H1 (cell line): ENCODE data around the gene POU6F2. TPM values are rescaled to one million over a fixed set of nuclear protein-coding genes. Genes with fewer than 3 reads are reported as not detected.

Source experiments
- CTCF ChIA-PET: fragments of 300-600 bp; sonication (Branson Sonifier 250); formaldehyde crosslinking; loops from one replicate; lab custom pipeline; 2021; ENCODE audit not compliant: partially characterized antibody; lab: Charles Lee
- POLR2A ChIA-PET: fragments of 300-600 bp; sonication (Branson Sonifier 250); formaldehyde crosslinking; loops from one replicate; lab custom pipeline; 2021; ENCODE audit warnings: inconsistent platforms; ENCODE audit not compliant: partially characterized antibody; lab: Charles Lee
- DNase-seq, 2 experiments: peaks; one replicate each; pipeline versions ENCODE4 v3.0.0 to v3.0.0-alpha.2; 2010 to 2022; ENCODE audit warnings: low spot score in 2 of 2, low read depth in 1 of 2, mixed read lengths in 1 of 2
- FAIRE-seq: peaks from 2 replicates; lab custom pipeline; 2011; peaks lifted over from hg19 to GRCh38; lab: Jason Lieb, UNC
- H2AFZ ChIP-seq: 2 replicates; pipeline ENCODE4 v1.8.1; 2012; ENCODE audit warnings: low read length, inconsistent platforms
- H2AK5ac ChIP-seq: 2 replicates; pipeline ENCODE4 v1.6.1; 2013; ENCODE audit warnings: low read depth, low read length
- H2BK120ac ChIP-seq: replicated peaks from 2 replicates; pipeline ENCODE3; 2013; ENCODE audit warnings: low read depth, low read length, inconsistent platforms
- H2BK12ac ChIP-seq: 2 replicates; pipeline ENCODE4 v1.6.1; 2013; ENCODE audit warnings: low read depth, low read length
- H2BK15ac ChIP-seq: 2 replicates; pipeline ENCODE4 v1.6.1; 2013; ENCODE audit warnings: low read length
- H2BK20ac ChIP-seq: 2 replicates; pipeline ENCODE4 v1.6.1; 2013; ENCODE audit warnings: low read length
- H2BK5ac ChIP-seq: 2 replicates; pipeline ENCODE4 v1.6.1; 2013; ENCODE audit warnings: low read depth, low read length
- H3K14ac ChIP-seq: 2 replicates; pipeline ENCODE4 v1.6.1; 2013; ENCODE audit warnings: inconsistent platforms; ENCODE audit not compliant: insufficient read length
- H3K18ac ChIP-seq: 2 replicates; pipeline ENCODE4 v1.6.1; 2013; ENCODE audit warnings: low read length; ENCODE audit errors: extremely low read depth
- H3K23ac ChIP-seq: 2 replicates; pipeline ENCODE4 v1.6.1; 2013; ENCODE audit warnings: inconsistent platforms; ENCODE audit not compliant: insufficient read length
- H3K23me2 ChIP-seq: 2 replicates; pipeline ENCODE4 v1.6.1; 2013; ENCODE audit warnings: low read depth, low read length
- H3K27ac ChIP-seq: 2 replicates; pipeline ENCODE4 v1.6.1; 2011; ENCODE audit warnings: low read depth, low read length, inconsistent platforms
- H3K27me3 ChIP-seq, 4 experiments: replicated peaks in 1 of 4; 1 replicate in 1 of 4; 2 replicates in 3 of 4; pipeline versions ENCODE4 v1.6.1 to v1.8.1; 2011 to 2013; ENCODE audit warnings: low read length in 3 of 4, mild to moderate bottlenecking in 3 of 4, inconsistent platforms in 2 of 4, mixed read lengths in 2 of 4, moderate library complexity in 1 of 4; ENCODE audit not compliant: control insufficient read depth in 3 of 4, insufficient read depth in 3 of 4; ENCODE audit errors: extremely low read depth in 1 of 4
- H3K36me3 ChIP-seq, 4 experiments: 2 replicates each; pipeline versions ENCODE4 v1.6.1 to v1.8.1; 2011 to 2013; ENCODE audit warnings: mild to moderate bottlenecking in 4 of 4, low read length in 3 of 4, moderate library complexity in 2 of 4, control low read depth in 1 of 4, inconsistent platforms in 1 of 4; ENCODE audit not compliant: insufficient read depth in 4 of 4, control insufficient read depth in 2 of 4
- H3K4ac ChIP-seq: replicated peaks from 2 replicates; pipeline ENCODE3; 2013; ENCODE audit warnings: low read length, low read depth, mixed read lengths, inconsistent platforms; ENCODE audit not compliant: insufficient read length
- H3K4me1 ChIP-seq, 4 experiments: replicated peaks in 1 of 4; 1 replicate in 1 of 4; 2 replicates in 3 of 4; pipeline versions ENCODE4 v1.6.1 to v1.8.1; 2011 to 2013; ENCODE audit warnings: low read length in 3 of 4, inconsistent platforms in 2 of 4, mixed read lengths in 1 of 4; ENCODE audit not compliant: insufficient read depth in 4 of 4, control insufficient read depth in 3 of 4
- H3K4me2 ChIP-seq, 2 experiments: 2 replicates each; pipeline versions ENCODE4 v1.6.1 to v1.8.1; 2011 to 2013; ENCODE audit warnings: low read depth in 2 of 2, low read length in 2 of 2, control low read depth in 1 of 2, inconsistent platforms in 1 of 2, mild to moderate bottlenecking in 1 of 2; ENCODE audit not compliant: insufficient read depth in 1 of 2
- H3K4me3 ChIP-seq, 4 experiments: fragments of 200-600, 300-600 bp in 1 of 4; sonication (generic), shearing (Covaris generic), sonication (Bioruptor Twin) in 1 of 4; 2 replicates each; pipeline versions ENCODE4 v1.5.1 to v1.8.1; 2011 to 2016; ENCODE audit warnings: low read length in 4 of 4, low read depth in 3 of 4, control low read depth in 2 of 4, inconsistent platforms in 2 of 4, mild to moderate bottlenecking in 2 of 4, mixed read lengths in 1 of 4, moderate library complexity in 1 of 4; ENCODE audit not compliant: insufficient read depth in 2 of 4; ENCODE audit errors: extremely low read depth in 1 of 4
- H3K56ac ChIP-seq: replicated peaks from 2 replicates; pipeline ENCODE3; 2013; ENCODE audit warnings: low read depth, mild to moderate bottlenecking, mixed read lengths, low read length, inconsistent platforms; ENCODE audit not compliant: insufficient read length
- H3K79me1 ChIP-seq: 2 replicates; pipeline ENCODE4 v1.6.1; 2013; ENCODE audit warnings: low read depth, low read length, control low read depth
- H3K79me2 ChIP-seq, 2 experiments: 2 replicates each; pipeline versions ENCODE4 v1.6.1 to v1.8.1; 2012 to 2013; ENCODE audit warnings: low read length in 2 of 2, mild to moderate bottlenecking in 2 of 2, inconsistent platforms in 1 of 2; ENCODE audit not compliant: insufficient read depth in 2 of 2, control insufficient read depth in 1 of 2
- H3K9ac ChIP-seq, 4 experiments: replicated peaks in 1 of 4; 1 replicate in 1 of 4; 2 replicates in 3 of 4; pipeline versions ENCODE4 v1.6.1 to v1.8.1; 2011 to 2013; ENCODE audit warnings: low read depth in 3 of 4, low read length in 3 of 4, control low read depth in 2 of 4, mild to moderate bottlenecking in 2 of 4, moderate library complexity in 2 of 4, inconsistent platforms in 1 of 4; ENCODE audit errors: extremely low read depth in 1 of 4
- H3K9me3 ChIP-seq, 2 experiments: 2 replicates each; pipeline versions ENCODE4 v1.6.1 to v1.8.1; 2012 to 2013; ENCODE audit warnings: mild to moderate bottlenecking in 2 of 2, moderate library complexity in 2 of 2, control low read depth in 1 of 2, inconsistent platforms in 1 of 2, low read depth in 1 of 2, low read length in 1 of 2, mixed read lengths in 1 of 2; ENCODE audit not compliant: insufficient read depth in 2 of 2
- H4K20me1 ChIP-seq, 2 experiments: replicated peaks in 1 of 2; 2 replicates each; pipeline versions ENCODE3 to v1.8.1; 2011 to 2013; ENCODE audit warnings: inconsistent platforms in 2 of 2, low read length in 2 of 2, mild to moderate bottlenecking in 1 of 2; ENCODE audit not compliant: insufficient read depth in 2 of 2, control insufficient read depth in 1 of 2
- H4K5ac ChIP-seq: 2 replicates; pipeline ENCODE4 v1.6.1; 2013; ENCODE audit warnings: low read length, low read depth, mixed read lengths, inconsistent platforms; ENCODE audit not compliant: insufficient read length
- H4K8ac ChIP-seq: 2 replicates; pipeline ENCODE4 v1.8.0; 2013; ENCODE audit warnings: mild to moderate bottlenecking, moderate library complexity, low read length, inconsistent platforms; ENCODE audit not compliant: insufficient read depth; ENCODE audit errors: extremely low read depth
- H4K91ac ChIP-seq: replicated peaks from 2 replicates; pipeline ENCODE3; 2013; ENCODE audit warnings: low read length, mixed read lengths, inconsistent platforms; ENCODE audit not compliant: insufficient read length
- BRCA1 ChIP-seq: IDR thresholded peaks from 2 replicates; pipeline ENCODE4 v1.6.1; 2012; ENCODE audit warnings: low read depth, low read length, improper control_type of control experiment
- HDAC2 ChIP-seq, 2 experiments: fragments of 300-600 bp in 1 of 2; sonication (generic) in 1 of 2; IDR thresholded peaks; 2 replicates each; pipeline ENCODE4 v1.6.1; 2011 to 2012; ENCODE audit warnings: low read depth in 2 of 2, low read length in 2 of 2, mild to moderate bottlenecking in 2 of 2, moderate library complexity in 2 of 2, borderline replicate concordance in 1 of 2, inconsistent platforms in 1 of 2
- HDAC6 ChIP-seq: IDR thresholded peaks from one replicate; pipeline ENCODE4 v1.7.1; 2012; ENCODE audit warnings: low read depth, mild to moderate bottlenecking, inconsistent platforms, low read length, moderate library complexity
- JUN ChIP-seq: IDR thresholded peaks from 2 replicates; pipeline ENCODE4 v1.6.1; 2011; ENCODE audit warnings: low read depth, mild to moderate bottlenecking, improper control_type of control experiment, low read length
- JUND ChIP-seq: IDR thresholded peaks from 2 replicates; pipeline ENCODE4 v1.6.1; 2011; ENCODE audit warnings: mild to moderate bottlenecking, improper control_type of control experiment, low read length
- KDM5A ChIP-seq: fragments of 200-600 bp; IDR thresholded peaks from 2 replicates; pipeline ENCODE4 v1.7.1; 2012; ENCODE audit warnings: mild to moderate bottlenecking, low read length, inconsistent platforms, mixed read lengths
- PHF8 ChIP-seq: fragments of 200-600 bp; sonication (generic); conservative IDR thresholded peaks from 2 replicates; pipeline ENCODE4 v1.7.1; 2012; ENCODE audit warnings: low read depth, mild to moderate bottlenecking, inconsistent platforms, low read length, moderate library complexity
- POLR2A ChIP-seq, 2 experiments: IDR thresholded peaks; 1 replicate in 1 of 2; 2 replicates in 1 of 2; pipeline ENCODE4 v1.6.1; 2011; ENCODE audit warnings: low read depth in 2 of 2, low read length in 2 of 2, mild to moderate bottlenecking in 2 of 2; ENCODE audit errors: control extremely low read depth in 1 of 2
- POU5F1 ChIP-seq: IDR thresholded peaks from 2 replicates; pipeline ENCODE4 v1.6.1; 2011; ENCODE audit warnings: low read depth, mild to moderate bottlenecking, low read length, moderate library complexity
- SIRT6 ChIP-seq: IDR thresholded peaks from one replicate; pipeline ENCODE4 v1.7.1; 2012; ENCODE audit warnings: low read length, inconsistent platforms
- SP1 ChIP-seq: IDR thresholded peaks from 2 replicates; pipeline ENCODE4 v1.6.1; 2011; ENCODE audit warnings: low read depth, low read length
- SP4 ChIP-seq: IDR thresholded peaks from 2 replicates; pipeline ENCODE4 v1.6.1; 2012; ENCODE audit warnings: low read length, inconsistent platforms
- ZNF274 ChIP-seq: IDR thresholded peaks from 2 replicates; pipeline ENCODE4 v1.7.0; 2012; ENCODE audit warnings: low read length, borderline replicate concordance; ENCODE audit errors: extremely low read depth
- WGBS, 2 experiments: shearing (Covaris generic) in 1 of 2; methylation state at CpG; one replicate each; pipeline versions ENCODE4 v1.1.6 to v1.1.7; 2013 to 2015; ENCODE audit warnings: low lambda C conversion rate in 2 of 2, mixed read lengths in 2 of 2, inconsistent platforms in 1 of 2, low coverage in 1 of 2, missing lambda C conversion rate in 1 of 2; ENCODE audit not compliant: insufficient replicate concordance in 2 of 2, insufficient coverage in 1 of 2, insufficient read length in 1 of 2; ENCODE audit errors: extremely low coverage in 1 of 2, missing lambda C conversion rate in 1 of 2; 5-methylcytosine and 5-hydroxymethylcytosine counted together
- polyA plus RNA-seq, 7 experiments: library from polyadenylated mRNA; depleted of rRNA in 3 of 7; stranded (reverse) in 5 of 7; unstranded in 2 of 7; fragments of >200 nt in 5 of 7; fragments of 200-250 nt in 2 of 7; gene quantifications; 1 replicate in 5 of 7; 2 replicates in 1 of 7; 4 replicates in 1 of 7; pipeline versions ENCODE4 v1.2.1 to v1.2.3, GENCODE V29; 2011 to 2013; ENCODE audit warnings: missing spikeins in 2 of 7, mixed read lengths in 2 of 7
- total RNA-seq: library from RNA; stranded (reverse); fragmentation: NEBNext Ultra II Directional; extraction: Animal tissue kit (Norgen Biotek cat#: 25700); gene quantifications from 2 replicates; pipeline ENCODE4 v1.2.1, GENCODE V29; 2021
- TF ChIP-seq, protein P1 (sequence below): IDR thresholded peaks from 2 replicates; pipeline ENCODE4 v1.6.1; 2012; ENCODE audit warnings: inconsistent platforms
- TF ChIP-seq, protein P2 (sequence below): IDR thresholded peaks from 2 replicates; pipeline ENCODE4 v1.6.1; 2012; ENCODE audit warnings: inconsistent platforms

POU6F2 gene
- total and polyA plus RNA-seq, 2 of the 8 experiments (the other 6 are each of a cell fraction or from before 2014, with no cell fraction given), result 1.1 to 2.0 TPM

DNA sequence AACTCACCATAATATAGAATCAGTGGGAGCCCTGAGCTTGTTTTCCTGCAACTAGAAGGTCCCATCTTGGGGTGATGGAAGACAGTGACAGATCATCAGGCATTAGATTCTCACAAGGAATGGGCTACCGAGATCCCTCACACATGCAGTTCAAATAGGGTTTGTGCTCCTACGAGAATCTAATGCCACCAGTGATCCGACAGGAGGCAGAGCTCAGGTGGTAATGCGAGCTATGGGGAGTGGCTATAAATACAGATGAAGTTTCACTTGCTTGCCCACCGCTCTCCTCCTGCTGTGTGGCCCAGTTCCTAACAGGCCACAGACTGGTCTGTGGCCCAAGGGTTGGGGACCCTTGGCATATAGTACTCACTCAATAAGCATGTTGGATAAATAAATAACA, 93.4 kb downstream of the POU6F2 start:
- no peak overlapping the region for H3K18ac ChIP-seq
- peaks cover 0 to 2% of the 10 kb centered on the region in 2 experiments; a peak in 1 of 4 replicates for H3K9me3 ChIP-seq
- ChIA-PET POLR2A (no interaction called here), CTCF (interaction anchor here (0.6 kb wide), 1 partner anchor 138 kb away, joined by 3 read pairs; no protein-coding TSS in a partner anchor)
- H3K4me1 ChIP-seq, result peaks cover 0 to 3% (median 1%) of the 10 kb centered on the region in 4 experiments; a peak in 2 of 7 replicates
- no peak overlapping the region for H4K5ac ChIP-seq
- H3K56ac ChIP-seq, result no peak overlapping the region
- no peak overlapping the region for H3K23ac ChIP-seq
- H3K4me2 ChIP-seq, result no peak overlapping the region
- no peak overlapping the region for H2BK15ac ChIP-seq
- no peak overlapping the region for H2AK5ac ChIP-seq
- H2BK5ac ChIP-seq, result no peak overlapping the region
- H2AFZ ChIP-seq, result no peak overlapping the region
- FAIRE-seq, result no peak
- H4K91ac ChIP-seq, result no peak overlapping the region
- DNase-seq, result no peak
- no peak overlapping the region for H2BK120ac ChIP-seq
- H3K4ac ChIP-seq, result no peak overlapping the region
- no peaks in the 10 kb centered on the region; a peak in 1 of 8 replicates for H3K36me3 ChIP-seq
- no peak overlapping the region for H2BK12ac ChIP-seq
- no peak overlapping the region for H2BK20ac ChIP-seq
- H4K20me1 ChIP-seq, result no peaks in the 10 kb centered on the region
- H3K27me3 ChIP-seq, result no peaks in the 10 kb centered on the region
- no peaks in the 10 kb centered on the region; the same call in 1 of the 2 replicates for H3K23me2 ChIP-seq
- H3K14ac ChIP-seq, result no peak overlapping the region
- H3K4me3 ChIP-seq, result no peak overlapping the region
- H3K9ac ChIP-seq, result no peak overlapping the region
- H3K27ac ChIP-seq, result no peak overlapping the region
- WGBS, 2 experiments, result 90% methylated on average over 5 of the region's 5 CpGs; no CpG with 5 or more reads in 1 of the 2 experiments
- H3K79me2 ChIP-seq, result no peaks in the 10 kb centered on the region
- H4K8ac ChIP-seq, result no peak overlapping the region
- H3K79me1 ChIP-seq, result no peaks in the 10 kb centered on the region
- TF ChIP-seq KDM5A, result no peak
- TF ChIP-seq SP1, result no peak
- no peak for TF ChIP-seq JUND
- no peak for TF ChIP-seq HDAC6
- no peak for TF ChIP-seq BRCA1
- TF ChIP-seq, protein P1, sequence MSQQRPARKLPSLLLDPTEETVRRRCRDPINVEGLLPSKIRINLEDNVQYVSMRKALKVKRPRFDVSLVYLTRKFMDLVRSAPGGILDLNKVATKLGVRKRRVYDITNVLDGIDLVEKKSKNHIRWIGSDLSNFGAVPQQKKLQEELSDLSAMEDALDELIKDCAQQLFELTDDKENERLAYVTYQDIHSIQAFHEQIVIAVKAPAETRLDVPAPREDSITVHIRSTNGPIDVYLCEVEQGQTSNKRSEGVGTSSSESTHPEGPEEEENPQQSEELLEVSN, result no peak
- TF ChIP-seq HDAC2 (IDR thresholded peaks at IDR 0.05; ENCODE audit: borderline replicate concordance in 1 of 2, low read depth in 2 of 2, low read length in 2 of 2), result no peak
- no peak for TF ChIP-seq SP4
- TF ChIP-seq ZNF274, result no peak
- TF ChIP-seq JUN, result no peak
- TF ChIP-seq SIRT6, result no peak
- no peak for TF ChIP-seq PHF8
- TF ChIP-seq, protein P2, sequence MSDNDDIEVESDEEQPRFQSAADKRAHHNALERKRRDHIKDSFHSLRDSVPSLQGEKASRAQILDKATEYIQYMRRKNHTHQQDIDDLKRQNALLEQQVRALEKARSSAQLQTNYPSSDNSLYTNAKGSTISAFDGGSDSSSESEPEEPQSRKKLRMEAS, result no peak
- TF ChIP-seq POU5F1, result no peak
- no peak for TF ChIP-seq POLR2A (IDR thresholded peaks at IDR 0.05; ENCODE audit: control extremely low read depth in 1 of 2, low read depth in 2 of 2, low read length in 2 of 2)
